Caco-2 (cell line): ENCODE results near the gene SSH2. TPM values are rescaled to one million over a fixed set of nuclear protein-coding genes. Genes with fewer than 3 reads are reported as not detected.
A peak's percentile ranks its signal among the peaks of the same experiment; 100 is the strongest.

Experiments used
- BruUV-seq: library from RNA; stranded (reverse); fragments of 400-500 nt; replicated peaks from 2 replicates; lab custom pipeline; 2021; lab: Mats Ljungman, UMichigan
- CTCF ChIA-PET: fragments of 300-600 bp; sonication (Branson Sonifier 250); formaldehyde crosslinking; loops from one replicate; lab custom pipeline; 2022; ENCODE audit warnings: antibody characterized with exemption; lab: Charles Lee
- POLR2A ChIA-PET: fragments of 300-600 bp; sonication (Branson Sonifier 250); formaldehyde crosslinking; loops from one replicate; lab custom pipeline; 2022; ENCODE audit warnings: antibody characterized with exemption; lab: Charles Lee
- DNase-seq, 2 experiments: peaks; one replicate each; pipeline versions ENCODE4 v3.0.0 to v3.0.0-alpha.2; 2020 to 2022
- H3K27me3 ChIP-seq: replicated peaks from 2 replicates; pipeline ENCODE4 v1.6.0; 2011; ENCODE audit warnings: low read length; ENCODE audit not compliant: control insufficient read depth, insufficient read depth
- H3K36me3 ChIP-seq: 2 replicates; pipeline ENCODE4 v1.5.1; 2011; ENCODE audit warnings: low read length; ENCODE audit not compliant: control insufficient read depth, insufficient read depth
- H3K4me1 ChIP-seq: fragments of 250-450 bp; sonication (Bioruptor Pico); 2 replicates; pipeline ENCODE4 v1.5.1; 2020; ENCODE audit warnings: mild to moderate bottlenecking
- H3K4me3 ChIP-seq: 2 replicates; pipeline ENCODE4 v1.5.1; 2011; ENCODE audit warnings: low read depth, mild to moderate bottlenecking, control low read depth, low read length
- H3K9me3 ChIP-seq: fragments of 250-450 bp; sonication (Bioruptor Pico); 2 replicates; pipeline ENCODE4 v1.5.1; 2020; ENCODE audit warnings: mild to moderate bottlenecking, moderate library complexity
- H3K27ac Mint-ChIP-seq: one replicate; pipeline ENCODE4 v1.8.0; 2022; ENCODE audit warnings: mixed read lengths; ENCODE audit not compliant: unreplicated experiment
- H3K27me3 Mint-ChIP-seq: one replicate; pipeline ENCODE4 v1.8.0; 2022; ENCODE audit warnings: mixed read lengths; ENCODE audit not compliant: insufficient read depth, unreplicated experiment
- H3K36me3 Mint-ChIP-seq: one replicate; pipeline ENCODE4 v1.8.0; 2022; ENCODE audit warnings: mild to moderate bottlenecking, mixed read lengths; ENCODE audit not compliant: insufficient read depth, unreplicated experiment
- H3K4me1 Mint-ChIP-seq: one replicate; pipeline ENCODE4 v1.8.0; 2022; ENCODE audit warnings: low read depth, mixed read lengths; ENCODE audit not compliant: unreplicated experiment
- H3K4me3 Mint-ChIP-seq: one replicate; pipeline ENCODE4 v1.8.0; 2022; ENCODE audit warnings: mild to moderate bottlenecking, moderate library complexity, mixed read lengths; ENCODE audit not compliant: unreplicated experiment
- H3K9me3 Mint-ChIP-seq: one replicate; pipeline ENCODE4 v1.8.0; 2022; ENCODE audit warnings: mixed read lengths; ENCODE audit not compliant: unreplicated experiment
- intact Hi-C: fragments of 100-400 bp; cut with micrococcal nuclease; formaldehyde crosslinking; loops from one replicate; pipeline ENCODE4 v1.10.0; 2022; ENCODE audit not compliant: unreplicated experiment
- total RNA-seq: library from RNA; stranded (reverse); gene quantifications from 2 replicates; pipeline ENCODE4 v1.2.3, GENCODE V29; 2022
- TF ChIP-seq, protein P1 (sequence below), 2 experiments: fragments of 200-600 bp in 1 of 2; IDR thresholded peaks; 1 replicate in 1 of 2; 2 replicates in 1 of 2; pipeline versions ENCODE4 v1.5.1 to v1.8.0; 2011 to 2022; ENCODE audit warnings: antibody characterized with exemption in 1 of 2, control low read depth in 1 of 2, inconsistent platforms in 1 of 2, low read depth in 1 of 2, low read length in 1 of 2, mild to moderate bottlenecking in 1 of 2, moderate library complexity in 1 of 2; ENCODE audit not compliant: insufficient read depth in 1 of 2, severe bottlenecking in 1 of 2, unreplicated experiment in 1 of 2

The SSH2 gene
- total RNA-seq, 1 experiment from 2014 or later: 48.2 TPM

DNA sequence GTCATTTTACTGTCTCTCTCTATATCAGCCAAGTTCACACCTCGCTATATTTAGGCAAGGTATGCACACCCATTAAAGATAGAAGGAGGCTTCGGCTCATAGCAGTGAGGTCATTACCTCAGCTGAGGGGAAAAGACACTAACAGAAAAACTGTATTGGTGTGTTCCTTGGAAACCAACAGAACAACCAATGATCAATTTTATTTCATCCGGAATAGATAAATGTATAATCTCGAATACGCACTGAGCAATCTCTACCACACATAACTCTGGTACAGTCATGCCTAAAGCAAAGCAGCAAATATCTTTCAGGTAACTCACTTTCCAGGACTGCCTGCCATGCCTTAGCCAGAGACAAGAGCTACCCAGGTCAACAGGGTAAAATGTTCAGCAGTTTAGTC lies 197.4 kb downstream of the SSH2 start:
- peak; percentile 42 to 59 for DNase-seq
- CTCF ChIA-PET: no interaction called here

DNA sequence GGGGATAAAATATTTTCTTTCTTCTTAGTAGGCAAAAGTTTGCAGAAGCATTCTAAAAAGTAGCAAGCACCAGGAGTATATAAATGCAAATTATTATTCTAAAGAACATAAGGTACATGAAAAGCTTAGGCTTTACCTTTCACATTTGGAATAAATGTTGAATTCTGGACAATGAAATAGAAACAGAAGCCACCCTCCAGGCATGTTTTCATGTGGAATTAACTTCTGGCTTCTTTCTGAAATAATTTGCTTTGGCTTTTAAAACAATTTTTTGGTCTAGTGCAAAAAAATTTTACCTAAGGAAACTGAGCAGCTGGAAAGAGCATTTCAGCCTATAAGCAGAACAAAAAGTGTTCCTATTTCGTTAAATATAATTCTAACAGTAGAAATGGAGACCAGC lies 197.8 kb downstream of the SSH2 start:
- no peak overlapping the region for H3K4me3 ChIP-seq
- ChIA-PET POLR2A (no interaction called here), CTCF (no interaction called here)
- H3K9me3 ChIP-seq: no peaks in the 10 kb centered on the region
- peaks cover 56% of the 10 kb centered on the region for H3K4me1 ChIP-seq
- Mint-ChIP-seq H3K9me3 (peaks cover 21% of the 10 kb centered on the region), H3K4me3 (peak overlapping the region; percentile 55), H3K36me3 (peaks cover 12% of the 10 kb centered on the region), H3K4me1 (peaks cover 38% of the 10 kb centered on the region), H3K27ac (peak overlapping the region; percentile 83), H3K27me3 (no peaks in the 10 kb centered on the region)
- DNase-seq: no peak
- H3K27me3 ChIP-seq: no peaks in the 10 kb centered on the region
- BruUV-seq: TSS peak; percentile 12
- intact Hi-C loops: no loop called here
- no peaks in the 10 kb centered on the region for H3K36me3 ChIP-seq
- TF ChIP-seq, protein P1, sequence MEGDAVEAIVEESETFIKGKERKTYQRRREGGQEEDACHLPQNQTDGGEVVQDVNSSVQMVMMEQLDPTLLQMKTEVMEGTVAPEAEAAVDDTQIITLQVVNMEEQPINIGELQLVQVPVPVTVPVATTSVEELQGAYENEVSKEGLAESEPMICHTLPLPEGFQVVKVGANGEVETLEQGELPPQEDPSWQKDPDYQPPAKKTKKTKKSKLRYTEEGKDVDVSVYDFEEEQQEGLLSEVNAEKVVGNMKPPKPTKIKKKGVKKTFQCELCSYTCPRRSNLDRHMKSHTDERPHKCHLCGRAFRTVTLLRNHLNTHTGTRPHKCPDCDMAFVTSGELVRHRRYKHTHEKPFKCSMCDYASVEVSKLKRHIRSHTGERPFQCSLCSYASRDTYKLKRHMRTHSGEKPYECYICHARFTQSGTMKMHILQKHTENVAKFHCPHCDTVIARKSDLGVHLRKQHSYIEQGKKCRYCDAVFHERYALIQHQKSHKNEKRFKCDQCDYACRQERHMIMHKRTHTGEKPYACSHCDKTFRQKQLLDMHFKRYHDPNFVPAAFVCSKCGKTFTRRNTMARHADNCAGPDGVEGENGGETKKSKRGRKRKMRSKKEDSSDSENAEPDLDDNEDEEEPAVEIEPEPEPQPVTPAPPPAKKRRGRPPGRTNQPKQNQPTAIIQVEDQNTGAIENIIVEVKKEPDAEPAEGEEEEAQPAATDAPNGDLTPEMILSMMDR (IDR thresholded peaks at IDR 0.05; ENCODE audit: insufficient read depth in 1 of 2, low read depth in 1 of 2, low read length in 1 of 2, severe bottlenecking in 1 of 2, unreplicated experiment in 1 of 2): no peak

More for the DNA sequence above, 197.4 kb downstream of the SSH2 start:
- Histone ChIP-seq H3K36me3 (no peaks in the 10 kb centered on the region), H3K4me3 (no peak overlapping the region), H3K9me3 (no peaks in the 10 kb centered on the region), H3K4me1 (peaks cover 52% of the 10 kb centered on the region), H3K27me3 (no peaks in the 10 kb centered on the region)
- BruUV-seq: no TSS peak
- TF ChIP-seq, protein P1 (IDR thresholded peaks at IDR 0.05; ENCODE audit: insufficient read depth in 1 of 2, low read depth in 1 of 2, low read length in 1 of 2, severe bottlenecking in 1 of 2, unreplicated experiment in 1 of 2): no peak
- intact Hi-C loops: no loop called here
- Mint-ChIP-seq H3K9me3 (peaks cover 18% of the 10 kb centered on the region), H3K4me3 (peak overlapping the region; percentile 55), H3K36me3 (peaks cover 12% of the 10 kb centered on the region), H3K27me3 (no peaks in the 10 kb centered on the region), H3K27ac (peak overlapping the region; percentile 83), H3K4me1 (peaks cover 34% of the 10 kb centered on the region)
- POLR2A ChIA-PET: interaction anchor here (1.1 to 1.3 kb wide), 2 partner anchors 15 to 29 kb away, joined by 3 to 5 read pairs; no protein-coding TSS in a partner anchor

DNA sequence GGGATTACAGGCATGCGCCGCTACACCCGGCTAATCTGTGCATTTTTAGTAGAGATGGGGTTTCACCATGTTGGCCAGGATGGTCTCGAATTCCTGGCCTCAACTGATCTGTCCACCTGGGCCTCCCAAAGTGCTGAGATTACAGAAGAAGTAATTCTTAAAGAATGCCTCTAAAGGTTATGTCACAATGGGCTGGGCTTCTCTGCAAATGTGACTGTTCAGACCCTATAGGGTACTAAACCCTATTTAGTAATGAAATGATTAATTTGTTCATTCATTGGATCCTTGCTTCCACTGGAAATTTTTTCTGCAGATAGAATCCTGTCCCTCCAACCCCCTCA lies 198.5 kb downstream of the SSH2 start:
- TF ChIP-seq, protein P1 (IDR thresholded peaks at IDR 0.05; ENCODE audit: insufficient read depth in 1 of 2, low read depth in 1 of 2, low read length in 1 of 2, severe bottlenecking in 1 of 2, unreplicated experiment in 1 of 2): no peak
- H3K4me3 Mint-ChIP-seq: no peak overlapping the region
- H3K27me3 Mint-ChIP-seq: no peaks in the 10 kb centered on the region
- ChIA-PET CTCF (no interaction called here), POLR2A (no interaction called here)
- peaks cover 44% of the 10 kb centered on the region for H3K4me1 Mint-ChIP-seq
- H3K27me3 ChIP-seq: no peaks in the 10 kb centered on the region
- no peaks in the 10 kb centered on the region for H3K36me3 ChIP-seq
- peaks cover 63% of the 10 kb centered on the region for H3K4me1 ChIP-seq
- peaks cover 12% of the 10 kb centered on the region for H3K36me3 Mint-ChIP-seq
- peak overlapping the region; percentile 83 for H3K27ac Mint-ChIP-seq
- no peak overlapping the region for H3K4me3 ChIP-seq
- H3K9me3 ChIP-seq: no peaks in the 10 kb centered on the region
- H3K9me3 Mint-ChIP-seq: peaks cover 21% of the 10 kb centered on the region
- no TSS peak for BruUV-seq
- no peak for DNase-seq
- intact Hi-C loops: no loop called here
